ENCODE measurements around the gene SYPL1. TPM values are rescaled to one million over a fixed set of nuclear protein-coding genes. Genes with fewer than 3 reads are reported as not detected.

Gene SYPL1
- total RNA-seq, 1 donor from 2014 or later: 48.8 TPM

DNA sequence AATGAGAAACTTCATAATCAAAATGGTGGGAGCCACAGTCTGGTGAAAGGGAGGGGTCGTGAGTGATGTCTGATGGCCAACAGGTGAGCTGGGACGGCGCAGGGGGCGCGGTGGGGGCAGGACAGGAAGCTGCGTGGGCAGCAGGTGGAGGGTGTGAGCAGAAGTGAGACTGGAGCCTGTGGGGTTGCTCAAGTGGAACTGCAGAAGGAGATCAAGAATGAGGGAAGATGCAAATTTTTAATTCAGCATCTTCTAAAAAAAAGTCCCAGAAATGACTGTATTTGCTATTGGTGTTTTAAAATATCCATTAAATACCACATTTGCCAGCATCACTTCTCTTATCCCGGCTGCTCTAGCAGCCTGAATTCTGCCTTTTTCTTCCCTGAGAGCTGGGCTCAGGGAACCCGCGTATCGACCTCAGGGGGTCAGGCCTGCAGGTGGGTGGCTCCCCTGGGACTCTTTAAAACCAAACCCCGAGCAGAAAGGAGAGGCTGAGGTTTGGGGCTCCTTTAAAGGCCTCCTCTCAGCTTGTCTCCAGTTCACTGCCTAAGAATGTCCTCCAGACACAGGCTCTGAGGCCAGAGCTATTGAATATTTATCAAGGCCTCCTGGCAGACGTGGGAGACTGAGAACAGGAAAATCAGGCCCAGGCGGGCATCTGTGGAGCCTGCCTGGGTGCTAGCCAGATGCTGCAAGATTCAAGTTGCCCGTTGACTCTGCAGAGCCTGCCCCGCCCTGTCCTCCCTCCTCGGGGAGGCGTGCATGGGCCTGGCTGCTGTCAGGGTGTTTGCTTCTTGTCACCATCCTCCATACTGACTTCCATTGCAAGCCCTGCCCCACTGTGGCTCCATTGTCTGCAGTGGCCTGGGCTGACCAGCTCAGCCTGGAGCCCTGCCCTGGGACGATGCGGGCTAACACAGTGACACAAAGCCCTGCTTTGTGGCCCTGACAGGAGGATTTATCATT is 53.9 kb downstream of the SYPL1 start:
- Mint-ChIP-seq H3K27me3 (ENCODE audit: insufficient read depth, low read depth) (peaks cover 15% of the 10 kb centered on the region), H3K27ac (peak overlapping the region; percentile 82), H3K4me1 (peaks cover 47% of the 10 kb centered on the region), H3K4me3 (peak overlapping the region; percentile 6), H3K36me3 (no peaks in the 10 kb centered on the region), H3K9me3 (peaks cover 15% of the 10 kb centered on the region)
- H3K79me2 ChIP-seq (ENCODE audit: low read depth): no peaks in the 10 kb centered on the region
- H3K4me3 ChIP-seq: no peak overlapping the region
- H3K4me1 ChIP-seq: peaks cover 18% of the 10 kb centered on the region
- TF ChIP-seq EZH2phosphoT487 (IDR thresholded peaks at IDR 0.05) (no peak), EZH2 (IDR thresholded peaks at IDR 0.05) (no peak), CTCF (IDR thresholded peaks at IDR 0.05) (no peak)
- H2AFZ ChIP-seq (replicated peaks): peak overlapping the region; percentile 95
- H3K27ac ChIP-seq: no peak overlapping the region
- DNase-seq (ENCODE audit: low spot score): peak; percentile 74
- peak overlapping the region; percentile 46 for H3K4me2 ChIP-seq
- H3K9ac ChIP-seq: no peak overlapping the region
- H3K9me3 ChIP-seq (ENCODE audit: low read depth): no peaks in the 10 kb centered on the region
- H4K20me1 ChIP-seq (ENCODE audit: low read depth): no peaks in the 10 kb centered on the region
- H3K27me3 ChIP-seq: no peaks in the 10 kb centered on the region
- H3K36me3 ChIP-seq: no peaks in the 10 kb centered on the region
- H3F3A ChIP-seq (ENCODE audit: low read depth): no peaks in the 10 kb centered on the region

GRCh38 chr7:106057204-106057961 is 54.7 kb downstream of the SYPL1 start:
- H3K4me1 ChIP-seq: peaks cover 14% of the 10 kb centered on the region

More at GRCh38 chr7:106057204-106057961, 54.7 kb downstream of the SYPL1 start:
- H3K9ac ChIP-seq: no peak overlapping the region
- TF ChIP-seq EZH2 (IDR thresholded peaks at IDR 0.05): no peak
- no peak for TF ChIP-seq EZH2phosphoT487 (IDR thresholded peaks at IDR 0.05)
- TF ChIP-seq CTCF (IDR thresholded peaks at IDR 0.05): no peak
- no peaks in the 10 kb centered on the region for H3F3A ChIP-seq (ENCODE audit: low read depth)
- no peak for DNase-seq (ENCODE audit: low spot score)
- H3K4me3 ChIP-seq: no peak overlapping the region
- no peak overlapping the region for H3K27ac ChIP-seq
- H3K79me2 ChIP-seq (ENCODE audit: low read depth): no peaks in the 10 kb centered on the region
- Mint-ChIP-seq H3K27ac (peak overlapping the region; percentile 42), H3K4me1 (peaks cover 40% of the 10 kb centered on the region), H3K27me3 (ENCODE audit: insufficient read depth, low read depth) (peaks cover 16% of the 10 kb centered on the region), H3K9me3 (peaks cover 15% of the 10 kb centered on the region), H3K4me3 (peak overlapping the region; percentile 6), H3K36me3 (no peaks in the 10 kb centered on the region)
- no peaks in the 10 kb centered on the region for H3K9me3 ChIP-seq (ENCODE audit: low read depth)
- H4K20me1 ChIP-seq (ENCODE audit: low read depth): no peaks in the 10 kb centered on the region
- H3K36me3 ChIP-seq: no peaks in the 10 kb centered on the region
- peak overlapping the region; percentile 32 for H2AFZ ChIP-seq (replicated peaks)
- no peaks in the 10 kb centered on the region for H3K27me3 ChIP-seq
- H3K4me2 ChIP-seq: no peak overlapping the region
